DMS153 treated with DMSO at 0.1 percent for 48 hours (cell line): ENCODE measurements around the gene TTC16.
"Not testable (repeated sequence)": the region's sequence is repeated elsewhere in the genome, so short reads cannot be mapped to it uniquely, and the experiment has no call there.

ENCODE experiments used
- DNase-seq: peaks from one replicate; lab custom pipeline; 2025; ENCODE audit not compliant: unreplicated experiment; lab: John Stamatoyannopoulos, UW

The TTC16 gene

DNA sequence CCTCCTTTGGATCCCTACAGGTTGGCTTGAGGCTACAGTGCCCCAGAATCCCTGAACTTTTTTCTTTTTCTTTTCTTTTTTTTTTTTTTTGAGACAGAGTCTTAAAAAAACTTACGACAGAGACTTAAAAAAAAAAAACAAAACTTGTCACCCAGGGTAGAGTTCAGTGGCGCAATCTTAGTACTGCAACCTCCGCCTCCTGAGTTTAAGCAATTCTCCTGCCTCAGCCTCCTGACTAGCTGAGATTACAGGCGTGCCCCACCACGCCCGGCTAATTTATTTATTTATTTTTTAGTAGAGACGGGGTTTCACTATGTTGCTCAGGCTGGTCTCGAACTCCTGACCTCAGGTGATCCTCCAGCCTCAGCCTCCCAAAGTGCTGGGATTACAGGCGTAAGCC is 65.0 kb downstream of the TTC16 start:
- DNase-seq: not testable (repeated sequence)
